NK-92 (cell line): ENCODE data around the gene EDA.
"Not testable (repeated sequence)": the region's sequence is repeated elsewhere in the genome, so short reads cannot be mapped to it uniquely, and the experiment has no call there.

Source experiments
- DNase-seq: peaks from one replicate; lab custom pipeline; 2025; ENCODE audit not compliant: unreplicated experiment; lab: John Stamatoyannopoulos, UW

Gene EDA

GRCh38 chrX:69948276-69948797 is 332.4 kb downstream of the EDA start:
- no peak for DNase-seq

- no peak for DNase-seq
These were observed 335.8 kb downstream of the EDA start for GRCh38 chrX:69951753-69952152.

- DNase-seq = no peak
These were observed 343.8 kb downstream of the EDA start for GRCh38 chrX:69959712-69960111.

- no peak for DNase-seq
These were observed 345.6 kb downstream of the EDA start for GRCh38 chrX:69961365-69962072.

- DNase-seq = no peak
These were observed 353.0 kb downstream of the EDA start for GRCh38 chrX:69968950-69969349.

- no peak for DNase-seq
These were observed 353.5 kb downstream of the EDA start for GRCh38 chrX:69969460-69969859.

GRCh38 chrX:69987691-69988090 is 371.8 kb downstream of the EDA start:
- no peak for DNase-seq

GRCh38 chrX:69988955-69989394 is 373.1 kb downstream of the EDA start:
- no peak for DNase-seq

GRCh38 chrX:69991685-69992084 is 375.8 kb downstream of the EDA start:
- no peak for DNase-seq

GRCh38 chrX:69993494-69993893 is 377.6 kb downstream of the EDA start:
- DNase-seq = no peak

- no peak for DNase-seq
These were observed 379.6 kb downstream of the EDA start for GRCh38 chrX:69995362-69996112.

- no peak for DNase-seq
These were observed 380.2 kb downstream of the EDA start for GRCh38 chrX:69996113-69996468.

- DNase-seq = not testable (repeated sequence)
These were observed 382.4 kb downstream of the EDA start for GRCh38 chrX:69998299-69998698.

- no peak for DNase-seq
These were observed 385.4 kb downstream of the EDA start for GRCh38 chrX:70001269-70001668.

- DNase-seq = no peak
These were observed 385.9 kb downstream of the EDA start for GRCh38 chrX:70001708-70002341.

- no peak for DNase-seq
These were observed 392.0 kb downstream of the EDA start for GRCh38 chrX:70007946-70008345.

- DNase-seq = no peak
These were observed 393.1 kb downstream of the EDA start for GRCh38 chrX:70009049-70009448.

GRCh38 chrX:70009970-70010369 is 394.1 kb downstream of the EDA start:
- no peak for DNase-seq

GRCh38 chrX:70012756-70013155 is 396.8 kb downstream of the EDA start:
- DNase-seq = no peak

- DNase-seq = no peak
These were observed 397.8 kb downstream of the EDA start for GRCh38 chrX:70013466-70014381.

- DNase-seq = no peak
These were observed 400.6 kb downstream of the EDA start for GRCh38 chrX:70016513-70016912.
